Measurements from ENCODE around the gene PALB2.

PALB2 gene

DNA sequence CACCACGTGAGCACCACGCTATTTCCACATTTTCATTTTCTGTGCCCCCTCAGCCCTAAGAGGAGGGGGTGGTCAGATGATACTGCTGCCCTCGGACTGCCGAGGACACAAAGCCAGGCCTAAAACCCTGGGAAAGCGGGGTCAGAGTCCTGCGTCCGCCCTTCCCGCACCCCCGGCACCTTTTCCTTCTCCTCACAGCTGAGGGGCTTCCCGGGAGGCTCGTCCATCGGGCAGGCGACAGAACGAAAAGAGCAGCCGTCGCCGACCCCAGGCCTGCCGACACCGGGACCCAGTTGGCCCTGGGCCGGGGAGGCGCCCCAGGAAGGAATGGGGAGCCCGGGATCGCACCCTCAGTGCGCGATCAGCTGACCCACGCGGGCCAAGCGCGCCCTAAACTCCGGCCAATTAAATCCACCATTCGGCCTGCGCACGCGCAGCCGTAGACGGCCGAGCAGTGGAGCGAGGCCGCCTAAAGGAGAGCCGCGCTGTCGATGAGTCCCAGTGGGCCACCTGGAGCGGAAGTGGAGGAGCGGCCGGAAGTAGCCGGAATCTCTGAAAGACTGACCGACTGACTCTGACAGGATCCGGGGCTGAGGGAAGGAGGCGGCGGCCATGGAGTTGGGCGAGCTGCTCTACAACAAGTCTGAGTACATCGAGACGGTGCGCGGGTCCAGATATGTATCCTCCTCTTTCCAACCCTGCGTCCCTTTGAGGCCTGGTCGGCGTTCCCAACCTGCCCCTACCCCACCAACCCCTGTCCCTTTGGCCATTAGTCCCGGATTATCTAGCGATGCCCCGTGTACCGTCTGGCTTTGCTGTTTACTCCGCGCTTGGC, at the start of gene PALB2, which contains the start of gene DCTN5:
PALB2 (minus strand) TSS at position 380 of the 835 bp plus-strand sequence; CDS start at position 227, 153 bp downstream.
DCTN5 (plus strand) TSS at position 536 of the 835 bp plus-strand sequence; CDS start at position 613, 77 bp downstream.
- H3K36me3 Mint-ChIP-seq, result peaks cover 16% of the 10 kb centered on the region
- ATAC-seq (ENCODE audit: low read depth) (peak; percentile 96), DNase-seq (ENCODE audit: low spot score in 2 of 2) (peak; percentile 71 to 76)
- H3K4me1 Mint-ChIP-seq, result peaks cover 26% of the 10 kb centered on the region
- no peaks in the 10 kb centered on the region for H3K9me3 Mint-ChIP-seq
- H3K27ac Mint-ChIP-seq, result peak within 1 kb of the TSS; percentile 96
- no peaks in the 10 kb centered on the region for H3K27me3 Mint-ChIP-seq
- peak within 1 kb of the TSS; percentile 99 for H3K4me3 Mint-ChIP-seq

- Mint-ChIP-seq H3K4me3 (no peak overlapping the region), H3K9me3 (no peaks in the 10 kb centered on the region), H3K4me1 (peaks cover 2% of the 10 kb centered on the region), H3K27me3 (no peaks in the 10 kb centered on the region), H3K27ac (no peak overlapping the region), H3K36me3 (peaks cover 16% of the 10 kb centered on the region)
- DNase-seq (ENCODE audit: low spot score in 2 of 2) (no peak), ATAC-seq (ENCODE audit: low read depth) (no peak)
Observed at GRCh38 chr16:23689442-23690187, 48.5 kb upstream of the PALB2 start.

DNA sequence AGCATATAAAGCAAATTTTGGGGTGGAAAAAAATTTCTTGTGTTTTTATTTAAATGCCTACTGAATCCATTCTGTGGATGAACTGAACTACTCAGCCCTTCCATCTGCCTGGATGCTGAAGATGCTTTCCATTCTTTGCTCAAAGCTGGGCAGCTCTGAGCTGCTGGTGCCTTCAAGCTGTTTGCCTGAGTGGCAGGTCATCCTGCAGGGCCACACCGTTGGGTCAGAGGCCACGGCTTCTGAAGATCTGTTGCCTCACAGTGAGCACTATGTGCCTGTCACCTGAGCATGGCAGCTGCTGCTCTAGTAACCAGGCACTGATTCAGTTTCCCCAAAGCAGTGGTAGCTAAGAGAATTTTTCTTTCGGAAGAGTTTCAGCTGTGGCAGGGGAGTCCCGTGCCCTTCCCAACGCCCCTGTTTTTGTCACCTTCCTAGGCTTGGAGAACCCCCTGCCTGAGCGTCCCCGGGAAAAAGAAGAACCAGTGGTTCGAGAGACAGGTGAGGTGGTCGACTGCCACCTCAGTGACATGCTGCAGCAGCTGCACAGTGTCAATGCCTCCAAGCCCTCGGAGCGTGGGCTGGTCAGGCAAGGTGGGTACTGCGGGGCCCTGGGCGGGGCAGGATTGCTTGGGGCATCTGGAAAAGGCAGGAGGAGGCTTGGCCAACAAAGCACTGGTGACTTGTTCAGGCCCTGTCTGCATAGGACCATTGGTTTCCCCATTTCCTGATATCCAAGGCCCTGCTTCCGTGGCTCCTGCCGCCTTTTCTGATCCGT, 46.1 kb upstream of the PALB2 start:
- no peaks in the 10 kb centered on the region for H3K4me1 Mint-ChIP-seq
- DNase-seq (ENCODE audit: low spot score in 2 of 2) (no peak), ATAC-seq (ENCODE audit: low read depth) (no peak)
- H3K27me3 Mint-ChIP-seq, result no peaks in the 10 kb centered on the region
- H3K4me3 Mint-ChIP-seq, result no peak overlapping the region
- no peaks in the 10 kb centered on the region for H3K9me3 Mint-ChIP-seq
- peaks cover 18% of the 10 kb centered on the region for H3K36me3 Mint-ChIP-seq
- no peak overlapping the region for H3K27ac Mint-ChIP-seq

GRCh38 chr16:23683487-23683886, 42.4 kb upstream of the PALB2 start:
- peaks cover 8% of the 10 kb centered on the region for H3K36me3 Mint-ChIP-seq
- DNase-seq (ENCODE audit: low spot score in 2 of 2) (no peak), ATAC-seq (ENCODE audit: low read depth) (no peak)
- H3K9me3 Mint-ChIP-seq, result no peaks in the 10 kb centered on the region
- no peak overlapping the region for H3K27ac Mint-ChIP-seq
- H3K4me1 Mint-ChIP-seq, result peaks cover 8% of the 10 kb centered on the region
- no peak overlapping the region for H3K4me3 Mint-ChIP-seq
- no peaks in the 10 kb centered on the region for H3K27me3 Mint-ChIP-seq

DNA sequence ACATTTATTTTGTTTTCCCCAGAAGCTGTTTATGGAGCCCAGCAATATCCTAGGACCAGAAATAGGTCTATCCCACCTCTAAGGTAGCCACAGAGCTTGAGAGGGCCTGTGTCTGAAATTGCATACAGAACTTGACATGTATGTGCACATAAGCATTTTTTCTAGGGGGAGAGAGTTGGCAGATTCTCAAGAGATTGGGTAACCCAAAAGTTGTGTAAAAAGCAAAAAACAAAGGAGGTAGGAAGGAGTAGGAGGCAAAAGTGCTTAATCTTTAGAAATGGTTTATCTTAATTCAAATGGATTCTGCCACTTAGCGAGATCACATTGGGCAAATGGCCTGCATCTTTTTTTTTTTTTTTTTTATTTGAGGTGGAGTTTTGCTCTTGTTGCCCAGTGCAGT, 41.1 kb upstream of the PALB2 start:
- no peak for DNase-seq (ENCODE audit: low spot score in 2 of 2)
- H3K4me1 Mint-ChIP-seq, result peaks cover 12% of the 10 kb centered on the region

DNA sequence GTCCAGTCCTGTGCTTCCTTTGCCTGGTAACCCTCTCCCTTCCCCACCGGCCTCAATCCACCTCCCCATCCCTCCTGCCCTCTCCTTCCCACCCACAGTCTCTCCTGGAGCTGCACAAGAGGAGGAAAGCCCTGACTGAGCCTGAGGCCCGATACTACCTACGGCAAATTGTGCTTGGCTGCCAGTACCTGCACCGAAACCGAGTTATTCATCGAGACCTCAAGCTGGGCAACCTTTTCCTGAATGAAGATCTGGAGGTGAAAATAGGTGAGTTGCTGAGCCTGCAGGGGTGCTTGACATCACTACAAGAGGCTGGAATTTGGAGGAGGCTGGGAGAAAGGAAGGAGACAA, 38.9 kb upstream of the PALB2 start:
- H3K36me3 Mint-ChIP-seq, result peaks cover 4% of the 10 kb centered on the region
- DNase-seq (ENCODE audit: low spot score in 2 of 2) (no peak), ATAC-seq (ENCODE audit: low read depth) (no peak)
- peaks cover 12% of the 10 kb centered on the region for H3K4me1 Mint-ChIP-seq
- H3K27ac Mint-ChIP-seq, result no peak overlapping the region
- H3K27me3 Mint-ChIP-seq, result no peaks in the 10 kb centered on the region
- no peaks in the 10 kb centered on the region for H3K9me3 Mint-ChIP-seq
- H3K4me3 Mint-ChIP-seq, result no peak overlapping the region

More for the DNA sequence above, 41.1 kb upstream of the PALB2 start:
- Mint-ChIP-seq H3K36me3 (peaks cover 6% of the 10 kb centered on the region), H3K27ac (no peak overlapping the region), H3K9me3 (no peaks in the 10 kb centered on the region), H3K4me3 (no peak overlapping the region), H3K27me3 (no peaks in the 10 kb centered on the region)
- no peak for ATAC-seq (ENCODE audit: low read depth)

DNA sequence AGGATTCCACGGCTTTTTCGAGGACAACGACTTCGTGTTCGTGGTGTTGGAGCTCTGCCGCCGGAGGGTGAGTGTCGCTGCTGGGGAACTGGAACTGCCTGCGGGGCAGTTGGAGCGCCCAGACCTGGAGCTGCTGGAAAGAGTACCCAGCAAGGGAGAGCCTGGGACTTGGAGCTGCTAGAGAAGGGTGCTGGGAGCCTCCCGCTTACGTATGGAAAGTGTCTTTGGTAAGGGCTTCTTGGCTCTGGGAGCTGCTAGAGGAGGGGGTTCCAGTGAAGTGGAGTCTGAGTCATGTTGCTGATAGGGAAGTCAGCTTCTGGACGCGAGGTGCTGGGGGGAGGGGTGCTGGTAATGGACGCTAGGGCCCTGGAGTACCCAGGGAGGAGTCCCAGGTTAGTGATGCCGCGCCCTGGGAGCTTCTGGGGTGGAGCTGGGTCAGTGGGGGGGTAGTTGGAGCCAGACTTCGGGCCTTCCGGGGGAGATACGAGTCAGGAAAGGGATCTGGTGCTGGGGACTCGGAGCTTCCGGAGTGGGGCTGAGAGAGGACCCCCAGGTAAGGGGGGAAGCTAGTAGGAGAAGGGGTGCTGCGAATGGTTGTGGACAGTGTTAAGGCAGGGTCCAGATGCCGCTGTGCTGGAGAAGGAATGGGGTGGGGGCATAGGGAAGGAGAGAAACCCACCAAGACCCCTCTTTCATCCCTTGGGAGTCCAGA, 38.3 kb upstream of the PALB2 start:
- DNase-seq (ENCODE audit: low spot score in 2 of 2) (peak in 1 of 2 donors; percentile 9), ATAC-seq (ENCODE audit: low read depth) (peak; percentile 18)
- peak overlapping the region; percentile 88 for H3K4me3 Mint-ChIP-seq
- peaks cover 4% of the 10 kb centered on the region for H3K36me3 Mint-ChIP-seq
- no peak overlapping the region for H3K27ac Mint-ChIP-seq
- no peaks in the 10 kb centered on the region for H3K27me3 Mint-ChIP-seq
- peaks cover 12% of the 10 kb centered on the region for H3K4me1 Mint-ChIP-seq
- H3K9me3 Mint-ChIP-seq, result no peaks in the 10 kb centered on the region

GRCh38 chr16:23678430-23679273, 37.5 kb upstream of the PALB2 start, which contains the start of gene PLK1:
PLK1 (plus strand) TSS chr16:23678889; CDS start chr16:23678933, 44 bp downstream.
- no peaks in the 10 kb centered on the region for H3K9me3 Mint-ChIP-seq
- no peak within 1 kb of the TSS for H3K27ac Mint-ChIP-seq
- H3K27me3 Mint-ChIP-seq, result no peaks in the 10 kb centered on the region
- peaks cover 12% of the 10 kb centered on the region for H3K4me1 Mint-ChIP-seq
- DNase-seq (ENCODE audit: low spot score in 2 of 2) (peak; percentile 34 to 59), ATAC-seq (ENCODE audit: low read depth) (peak; percentile 96)
- H3K4me3 Mint-ChIP-seq, result peak within 1 kb of the TSS; percentile 88
- peaks cover 2% of the 10 kb centered on the region for H3K36me3 Mint-ChIP-seq

- Mint-ChIP-seq H3K27ac (peak overlapping the region; percentile 28), H3K4me1 (peaks cover 12% of the 10 kb centered on the region), H3K27me3 (no peaks in the 10 kb centered on the region), H3K36me3 (no peaks in the 10 kb centered on the region), H3K4me3 (no peak overlapping the region), H3K9me3 (no peaks in the 10 kb centered on the region)
- DNase-seq (ENCODE audit: low spot score in 2 of 2) (no peak), ATAC-seq (ENCODE audit: low read depth) (no peak)
Observed at GRCh38 chr16:23676924-23677480, 35.9 kb upstream of the PALB2 start.

GRCh38 chr16:23673971-23674614, 33.0 kb upstream of the PALB2 start:
- Mint-ChIP-seq H3K4me1 (peaks cover 18% of the 10 kb centered on the region), H3K9me3 (no peaks in the 10 kb centered on the region), H3K36me3 (peaks cover 9% of the 10 kb centered on the region), H3K4me3 (no peak overlapping the region), H3K27me3 (no peaks in the 10 kb centered on the region), H3K27ac (no peak overlapping the region)
- ATAC-seq (ENCODE audit: low read depth), result no peak
- DNase-seq (ENCODE audit: low spot score in 2 of 2), result no peak

- no peaks in the 10 kb centered on the region for H3K9me3 Mint-ChIP-seq
- no peaks in the 10 kb centered on the region for H3K27me3 Mint-ChIP-seq
- peak in 1 of 2 donors; percentile 11 for DNase-seq (ENCODE audit: low spot score in 2 of 2)
- H3K27ac Mint-ChIP-seq, result no peak overlapping the region
- peak overlapping the region; percentile 12 for H3K4me3 Mint-ChIP-seq
- peaks cover 13% of the 10 kb centered on the region for H3K4me1 Mint-ChIP-seq
- peaks cover 30% of the 10 kb centered on the region for H3K36me3 Mint-ChIP-seq
- ATAC-seq (ENCODE audit: low read depth), result peak; percentile 99
Observed at GRCh38 chr16:23670137-23670776, 29.1 kb upstream of the PALB2 start.

GRCh38 chr16:23668873-23669272, 27.8 kb upstream of the PALB2 start:
- H3K9me3 Mint-ChIP-seq, result no peaks in the 10 kb centered on the region
- H3K27me3 Mint-ChIP-seq, result no peaks in the 10 kb centered on the region
- peaks cover 13% of the 10 kb centered on the region for H3K4me1 Mint-ChIP-seq
- H3K36me3 Mint-ChIP-seq, result peaks cover 41% of the 10 kb centered on the region
- ATAC-seq (ENCODE audit: low read depth), result no peak
- DNase-seq (ENCODE audit: low spot score in 2 of 2), result no peak
- H3K27ac Mint-ChIP-seq, result no peak overlapping the region
- H3K4me3 Mint-ChIP-seq, result no peak overlapping the region
